GM12801 (cell line): ENCODE results near the gene BRI3BP.

Experiments
- CTCF ChIP-seq: IDR thresholded peaks from one replicate; pipeline ENCODE4 v1.5.1; 2011; ENCODE audit warnings: control low read depth; ENCODE audit not compliant: insufficient read length; ENCODE audit errors: extremely low read depth

Gene BRI3BP

GRCh38 chr12:124964251-124964650 lies 29.2 kb upstream of the BRI3BP start:
- TF ChIP-seq CTCF, result no peak

DNA sequence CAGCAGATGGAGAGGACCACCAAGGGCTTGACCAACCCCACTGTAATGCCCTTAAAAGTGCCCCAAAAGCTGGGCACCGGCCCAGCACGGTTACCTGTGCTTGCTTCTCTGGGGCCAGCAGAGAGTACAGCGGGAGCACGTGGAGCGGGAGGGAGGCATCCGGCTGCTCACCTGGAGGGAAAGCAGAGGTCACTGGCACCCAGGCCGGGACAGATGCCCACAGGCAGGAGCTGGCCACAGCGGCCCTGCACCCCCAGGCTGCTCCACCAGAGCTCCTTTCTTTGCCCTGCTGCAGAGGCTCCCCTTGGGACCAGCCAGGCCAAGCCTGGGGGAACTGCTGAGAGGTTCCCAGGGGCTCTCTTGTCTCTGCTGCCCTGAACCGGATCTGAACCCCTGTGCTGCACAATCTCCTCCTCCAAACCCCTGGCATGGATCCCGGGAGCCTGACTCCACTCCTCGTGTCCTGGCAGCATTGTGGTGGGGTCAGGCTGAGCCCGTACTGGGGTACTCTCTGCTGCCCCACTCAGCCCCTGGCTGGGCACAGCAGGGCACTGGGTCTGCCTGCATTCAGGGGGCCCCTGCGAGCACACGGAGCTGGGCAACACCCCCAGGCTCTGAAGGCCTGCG lies 28.5 kb upstream of the BRI3BP start:
- no peak for TF ChIP-seq CTCF

DNA sequence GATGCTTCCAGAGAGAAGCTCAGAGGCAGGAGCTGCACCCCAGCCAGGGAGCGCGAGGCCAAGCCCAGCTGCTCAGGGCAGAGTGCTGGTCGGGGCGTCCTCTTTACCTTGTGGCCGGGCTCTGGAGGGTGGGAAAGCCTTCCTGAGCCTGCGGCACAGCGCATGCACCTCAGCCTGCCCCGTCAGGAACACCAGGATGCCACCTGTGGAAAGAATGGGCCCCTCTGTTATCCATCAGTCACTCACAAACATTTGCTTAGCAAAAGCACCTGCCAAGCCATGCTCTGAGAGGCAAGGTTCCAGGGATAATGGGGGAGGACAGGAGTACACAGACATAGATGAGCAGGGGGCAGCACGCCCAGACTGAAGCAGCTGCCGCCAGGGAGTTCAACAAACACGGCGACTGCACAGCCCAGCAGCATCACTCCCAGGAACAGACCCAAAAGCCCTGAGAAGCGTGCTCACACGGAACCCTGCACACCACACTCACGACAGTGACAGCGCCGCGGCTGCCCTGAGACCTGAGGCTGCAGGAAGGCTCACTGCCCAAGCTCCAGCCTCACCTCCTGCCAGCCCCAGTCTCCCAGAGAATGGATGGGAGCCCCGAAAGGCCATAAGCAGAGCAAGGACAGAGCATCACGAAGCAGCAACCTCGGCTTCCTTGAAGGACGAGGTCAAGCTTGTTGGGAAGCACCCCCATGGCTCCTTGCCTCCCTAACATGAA lies 26.3 kb upstream of the BRI3BP start:
- TF ChIP-seq CTCF, result no peak

DNA sequence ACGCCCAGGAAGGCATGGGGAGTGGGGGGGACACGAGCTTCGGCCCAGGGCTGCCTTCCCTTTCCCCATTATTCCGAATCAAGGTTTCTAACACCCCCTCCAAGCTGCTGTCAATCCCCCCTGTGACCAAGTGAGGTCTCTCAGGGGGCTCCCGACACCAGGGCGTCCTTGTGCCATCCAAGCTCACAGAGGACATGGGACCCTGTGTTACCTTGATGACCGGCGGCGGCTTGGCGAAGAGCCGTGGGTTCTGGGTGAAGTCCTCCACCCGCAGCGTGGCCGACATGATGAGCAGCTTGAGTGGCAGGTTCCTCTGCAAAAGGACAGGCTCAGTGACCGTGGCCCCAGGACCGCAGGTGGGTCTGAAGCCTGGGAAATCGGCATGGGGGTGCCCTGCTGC lies 24.8 kb upstream of the BRI3BP start:
- no peak for TF ChIP-seq CTCF

GRCh38 chr12:124970647-124971402 lies 22.6 kb upstream of the BRI3BP start:
- TF ChIP-seq CTCF, result no peak

- TF ChIP-seq CTCF, result no peak
Observed at GRCh38 chr12:124971603-124972002, 21.8 kb upstream of the BRI3BP start.

GRCh38 chr12:124972211-124972610 lies 21.2 kb upstream of the BRI3BP start:
- TF ChIP-seq CTCF, result no peak
